Panc1 (cell line): ENCODE results near the gene CLCN6. TPM values are rescaled to one million over a fixed set of nuclear protein-coding genes. Genes with fewer than 3 reads are reported as not detected.

Source experiments
- ATAC-seq: fragments of 200-7000 bp; cut with Tn5 transposase; 2 replicates; pipeline ENCODE4 v1.9.1; 2020; ENCODE audit warnings: mild to moderate bottlenecking, moderate library complexity
- BruUV-seq: library from RNA; stranded (reverse); fragments of 400-500 nt; replicated peaks from 2 replicates; lab custom pipeline; 2021; lab: Mats Ljungman, UMichigan
- CTCF ChIA-PET: fragments of 300-600 bp; sonication (Branson Sonifier 250); formaldehyde crosslinking; loops from one replicate; lab custom pipeline; 2022; ENCODE audit warnings: antibody characterized with exemption; lab: Charles Lee
- POLR2A ChIA-PET: fragments of 300-600 bp; sonication (Branson Sonifier 250); formaldehyde crosslinking; loops from one replicate; lab custom pipeline; 2022; ENCODE audit warnings: antibody characterized with exemption; lab: Charles Lee
- DNase-seq: peaks from one replicate; pipeline ENCODE4 v3.0.0-alpha.2; 2010; ENCODE audit warnings: low read depth, low spot score
- H3K27ac ChIP-seq: 2 replicates; pipeline ENCODE4 v1.5.1; 2011; ENCODE audit warnings: mild to moderate bottlenecking, low read length, inconsistent platforms
- H3K27me3 ChIP-seq: fragments of 200-500 bp; sonication (Bioruptor generic); 2 replicates; pipeline ENCODE4 v1.6.0; 2014; ENCODE audit warnings: low read length, inconsistent platforms; ENCODE audit not compliant: control insufficient read depth, insufficient read depth
- H3K36me3 ChIP-seq: fragments of 200-500 bp; sonication (Bioruptor generic); 2 replicates; pipeline ENCODE4 v1.5.1; 2014; ENCODE audit warnings: inconsistent platforms, mild to moderate bottlenecking, low read length, moderate library complexity; ENCODE audit not compliant: control insufficient read depth, insufficient read depth
- H3K4me1 ChIP-seq: 2 replicates; pipeline ENCODE4 v1.5.1; 2011; ENCODE audit warnings: inconsistent platforms, mild to moderate bottlenecking, low read length, moderate library complexity; ENCODE audit not compliant: control insufficient read depth, insufficient read depth
- H3K4me3 ChIP-seq, 2 experiments: 2 replicates each; pipeline ENCODE4 v1.5.1; 2011 to 2012; ENCODE audit warnings: low read depth in 2 of 2, low read length in 2 of 2, mild to moderate bottlenecking in 2 of 2, inconsistent platforms in 1 of 2, moderate library complexity in 1 of 2
- H3K9me3 ChIP-seq: fragments of 200-500 bp; sonication (Bioruptor generic); 2 replicates; pipeline ENCODE4 v1.5.1; 2014; ENCODE audit warnings: low read depth, mild to moderate bottlenecking, inconsistent platforms, low read length, moderate library complexity; ENCODE audit not compliant: control insufficient read depth, insufficient read depth
- POLR2AphosphoS5 ChIP-seq: IDR thresholded peaks from 2 replicates; pipeline ENCODE4 v1.6.1; 2012; ENCODE audit warnings: mild to moderate bottlenecking, low read depth, low read length, moderate library complexity
- SIN3A ChIP-seq: IDR thresholded peaks from 2 replicates; pipeline ENCODE4 v1.6.1; 2012; ENCODE audit warnings: low read depth, mild to moderate bottlenecking, low read length, moderate library complexity, borderline replicate concordance; ENCODE audit not compliant: insufficient read depth
- TCF7L2 ChIP-seq: IDR thresholded peaks from 2 replicates; pipeline ENCODE4 v1.6.1; 2011; ENCODE audit warnings: mild to moderate bottlenecking, low read depth, low read length, inconsistent platforms
- in situ Hi-C: cut with HindIII; loops from 2 replicates; pipeline ENCODE4 v1.10.0; 2016; ENCODE audit warnings: low sequenced_read_pairs, low pct_unique_long_range_greater_than_20kb
- intact Hi-C: fragments of 100-400 bp; cut with micrococcal nuclease; formaldehyde crosslinking; loops from one replicate; pipeline ENCODE4 v1.10.0; 2022; ENCODE audit not compliant: unreplicated experiment
- total RNA-seq: library from RNA; stranded (reverse); gene quantifications from one replicate; pipeline ENCODE4 v1.2.1, GENCODE V29; 2021; ENCODE audit not compliant: unreplicated experiment
- TF ChIP-seq, protein P1 (sequence below), 2 experiments: IDR thresholded peaks; 2 replicates each; pipeline ENCODE4 v1.6.1; 2011 to 2012; ENCODE audit warnings: low read depth in 2 of 2, control low read depth in 1 of 2, low read length in 1 of 2, mild to moderate bottlenecking in 1 of 2, moderate library complexity in 1 of 2; ENCODE audit not compliant: insufficient read depth in 1 of 2
- TF ChIP-seq, protein P2 (sequence below): fragments of 450-650 bp; IDR thresholded peaks from 2 replicates; pipeline ENCODE4 v1.5.1; 2017; ENCODE audit warnings: mild to moderate bottlenecking

The CLCN6 gene
- total RNA-seq, 1 experiment from 2014 or later: 23.6 TPM

DNA sequence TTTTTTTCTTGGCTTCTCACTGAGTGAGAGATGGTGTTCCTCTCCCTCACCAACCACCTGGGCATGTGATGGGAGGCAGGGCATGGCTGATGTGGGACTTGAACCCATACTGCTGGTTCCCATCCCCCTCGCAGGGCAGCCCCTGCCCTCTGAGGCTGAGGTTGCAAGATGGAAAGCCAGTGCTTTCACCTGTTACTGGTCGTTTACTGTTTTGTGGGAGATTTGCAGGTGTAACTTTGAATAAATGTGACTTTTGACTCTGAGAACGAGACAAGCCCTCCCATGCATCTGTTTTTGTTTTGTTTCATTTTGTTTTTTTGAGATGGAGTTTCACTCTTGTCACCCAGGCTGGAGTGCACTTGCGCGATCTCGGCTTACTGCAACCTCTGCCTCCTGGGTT, 22.4 kb upstream of the CLCN6 start:
- Histone ChIP-seq H3K4me1 (peaks cover 13% of the 10 kb centered on the region), H3K9me3 (no peaks in the 10 kb centered on the region), H3K4me3 (no peak overlapping the region), H3K27ac (no peak overlapping the region), H3K36me3 (no peaks in the 10 kb centered on the region), H3K27me3 (no peaks in the 10 kb centered on the region)
- ATAC-seq: no peak
- in situ Hi-C loops (no loop called here), intact Hi-C loops (no loop called here)
- ChIA-PET CTCF (no interaction called here), POLR2A (no interaction called here)
- no TSS peak for BruUV-seq
- no peak for DNase-seq
- TF ChIP-seq SIN3A (no peak), POLR2AphosphoS5 (no peak), TCF7L2 (no peak)
- TF ChIP-seq, protein P1, sequence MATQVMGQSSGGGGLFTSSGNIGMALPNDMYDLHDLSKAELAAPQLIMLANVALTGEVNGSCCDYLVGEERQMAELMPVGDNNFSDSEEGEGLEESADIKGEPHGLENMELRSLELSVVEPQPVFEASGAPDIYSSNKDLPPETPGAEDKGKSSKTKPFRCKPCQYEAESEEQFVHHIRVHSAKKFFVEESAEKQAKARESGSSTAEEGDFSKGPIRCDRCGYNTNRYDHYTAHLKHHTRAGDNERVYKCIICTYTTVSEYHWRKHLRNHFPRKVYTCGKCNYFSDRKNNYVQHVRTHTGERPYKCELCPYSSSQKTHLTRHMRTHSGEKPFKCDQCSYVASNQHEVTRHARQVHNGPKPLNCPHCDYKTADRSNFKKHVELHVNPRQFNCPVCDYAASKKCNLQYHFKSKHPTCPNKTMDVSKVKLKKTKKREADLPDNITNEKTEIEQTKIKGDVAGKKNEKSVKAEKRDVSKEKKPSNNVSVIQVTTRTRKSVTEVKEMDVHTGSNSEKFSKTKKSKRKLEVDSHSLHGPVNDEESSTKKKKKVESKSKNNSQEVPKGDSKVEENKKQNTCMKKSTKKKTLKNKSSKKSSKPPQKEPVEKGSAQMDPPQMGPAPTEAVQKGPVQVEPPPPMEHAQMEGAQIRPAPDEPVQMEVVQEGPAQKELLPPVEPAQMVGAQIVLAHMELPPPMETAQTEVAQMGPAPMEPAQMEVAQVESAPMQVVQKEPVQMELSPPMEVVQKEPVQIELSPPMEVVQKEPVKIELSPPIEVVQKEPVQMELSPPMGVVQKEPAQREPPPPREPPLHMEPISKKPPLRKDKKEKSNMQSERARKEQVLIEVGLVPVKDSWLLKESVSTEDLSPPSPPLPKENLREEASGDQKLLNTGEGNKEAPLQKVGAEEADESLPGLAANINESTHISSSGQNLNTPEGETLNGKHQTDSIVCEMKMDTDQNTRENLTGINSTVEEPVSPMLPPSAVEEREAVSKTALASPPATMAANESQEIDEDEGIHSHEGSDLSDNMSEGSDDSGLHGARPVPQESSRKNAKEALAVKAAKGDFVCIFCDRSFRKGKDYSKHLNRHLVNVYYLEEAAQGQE (IDR thresholded peaks at IDR 0.05; ENCODE audit: insufficient read depth in 1 of 2, low read depth in 2 of 2, low read length in 1 of 2): no peak
- TF ChIP-seq, protein P2, sequence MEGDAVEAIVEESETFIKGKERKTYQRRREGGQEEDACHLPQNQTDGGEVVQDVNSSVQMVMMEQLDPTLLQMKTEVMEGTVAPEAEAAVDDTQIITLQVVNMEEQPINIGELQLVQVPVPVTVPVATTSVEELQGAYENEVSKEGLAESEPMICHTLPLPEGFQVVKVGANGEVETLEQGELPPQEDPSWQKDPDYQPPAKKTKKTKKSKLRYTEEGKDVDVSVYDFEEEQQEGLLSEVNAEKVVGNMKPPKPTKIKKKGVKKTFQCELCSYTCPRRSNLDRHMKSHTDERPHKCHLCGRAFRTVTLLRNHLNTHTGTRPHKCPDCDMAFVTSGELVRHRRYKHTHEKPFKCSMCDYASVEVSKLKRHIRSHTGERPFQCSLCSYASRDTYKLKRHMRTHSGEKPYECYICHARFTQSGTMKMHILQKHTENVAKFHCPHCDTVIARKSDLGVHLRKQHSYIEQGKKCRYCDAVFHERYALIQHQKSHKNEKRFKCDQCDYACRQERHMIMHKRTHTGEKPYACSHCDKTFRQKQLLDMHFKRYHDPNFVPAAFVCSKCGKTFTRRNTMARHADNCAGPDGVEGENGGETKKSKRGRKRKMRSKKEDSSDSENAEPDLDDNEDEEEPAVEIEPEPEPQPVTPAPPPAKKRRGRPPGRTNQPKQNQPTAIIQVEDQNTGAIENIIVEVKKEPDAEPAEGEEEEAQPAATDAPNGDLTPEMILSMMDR: no peak

DNA sequence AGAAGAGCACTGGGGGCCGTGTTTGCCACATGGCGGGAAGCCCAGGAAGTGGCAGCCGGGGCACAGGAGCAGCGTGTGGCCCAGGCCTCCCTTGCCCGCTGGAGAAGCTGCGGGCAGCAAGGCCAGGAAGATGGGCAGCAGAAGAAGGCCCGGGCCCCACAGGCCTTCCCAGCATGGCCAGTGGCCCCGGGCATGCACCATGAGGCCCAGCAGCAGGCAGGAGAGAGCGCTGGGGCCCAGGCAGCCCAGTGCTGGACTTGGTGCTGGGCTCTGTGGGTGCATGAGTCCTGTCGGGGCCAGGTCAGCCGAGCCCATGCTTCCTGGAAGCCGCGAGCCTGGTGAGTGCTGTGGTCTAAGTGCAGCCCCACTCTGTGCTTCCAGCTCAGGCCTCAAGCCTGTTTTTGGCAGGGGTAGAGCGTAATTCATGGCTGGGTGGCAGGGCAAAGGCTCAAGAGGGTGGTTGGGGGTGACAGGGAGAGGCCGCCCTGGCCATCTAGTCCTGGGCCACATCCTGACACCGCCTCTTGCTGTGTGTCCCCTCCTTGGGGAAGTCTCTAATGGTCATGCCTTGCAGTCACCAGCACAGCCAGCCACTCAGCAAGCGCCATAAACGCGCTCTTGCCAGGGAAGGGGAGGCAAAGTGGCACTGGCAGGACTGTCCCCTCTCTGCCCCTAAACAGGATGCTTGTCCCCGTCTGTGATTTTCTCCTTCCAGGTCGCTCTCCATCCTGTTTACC, 21.6 kb upstream of the CLCN6 start:
- DNase-seq: no peak
- in situ Hi-C loops (no loop called here), intact Hi-C loops (no loop called here)
- POLR2A ChIA-PET: no interaction called here
- H3K27me3 ChIP-seq: no peaks in the 10 kb centered on the region
- CTCF ChIA-PET: interaction anchor here (0.6 to 1.2 kb wide), 3 partner anchors 18 to 296 kb away, joined by 3 read pairs; no protein-coding TSS in a partner anchor
- no peak for TF ChIP-seq SIN3A
- TF ChIP-seq, protein P1 (IDR thresholded peaks at IDR 0.05; ENCODE audit: insufficient read depth in 1 of 2, low read depth in 2 of 2, low read length in 1 of 2): no peak
- H3K4me3 ChIP-seq: no peak overlapping the region
- peaks cover 13% of the 10 kb centered on the region for H3K4me1 ChIP-seq
- no peaks in the 10 kb centered on the region for H3K36me3 ChIP-seq
- no peaks in the 10 kb centered on the region for H3K9me3 ChIP-seq
- 0 out of 2 replicates have a peak overlapping the region, but pooled peaks have one; percentile 29 for H3K27ac ChIP-seq
- peak; percentile 9; the same call in 1 of the 2 replicates for ATAC-seq
- BruUV-seq: no TSS peak
